ENCODE results near the gene PBX4.

PBX4 gene

DNA sequence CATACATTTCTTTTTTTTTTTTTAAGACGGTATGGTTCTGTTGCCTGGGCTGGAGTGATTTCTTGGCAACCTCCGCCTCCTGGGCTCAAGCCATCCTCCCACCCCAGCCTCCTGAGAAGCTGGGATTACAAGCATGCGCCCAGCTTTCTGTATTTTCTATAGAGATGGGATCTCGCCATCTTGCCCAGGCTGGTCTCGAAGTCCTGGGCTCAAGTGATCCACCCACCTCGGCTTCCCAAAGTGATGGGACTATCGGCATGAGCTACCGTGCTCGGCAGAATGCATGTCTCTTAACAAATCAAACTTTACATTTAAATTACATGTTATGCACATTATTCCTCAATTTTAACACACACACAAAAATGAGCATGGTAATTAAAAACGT is 101.3 kb downstream of the PBX4 start:
- no peak for DNase-seq

- DNase-seq = peak; percentile 94
These were observed 102.6 kb downstream of the PBX4 start, which contains the start of gene NDUFA13 for GRCh38 chr19:19515642-19516519. TSS of gene NDUFA13 (plus strand) at chr19:19516225. CDS start at chr19:19516239, 14 bp downstream.

- DNase-seq = no peak
These were observed 103.4 kb downstream of the PBX4 start, which contains the start of gene TSSK6 for GRCh38 chr19:19514881-19515641. TSS of gene TSSK6 (minus strand) at chr19:19515548. CDS start at chr19:19515427, 121 bp downstream.

- peak; percentile 51 for DNase-seq
These were observed 104.3 kb downstream of the PBX4 start for GRCh38 chr19:19514215-19514657.

DNA sequence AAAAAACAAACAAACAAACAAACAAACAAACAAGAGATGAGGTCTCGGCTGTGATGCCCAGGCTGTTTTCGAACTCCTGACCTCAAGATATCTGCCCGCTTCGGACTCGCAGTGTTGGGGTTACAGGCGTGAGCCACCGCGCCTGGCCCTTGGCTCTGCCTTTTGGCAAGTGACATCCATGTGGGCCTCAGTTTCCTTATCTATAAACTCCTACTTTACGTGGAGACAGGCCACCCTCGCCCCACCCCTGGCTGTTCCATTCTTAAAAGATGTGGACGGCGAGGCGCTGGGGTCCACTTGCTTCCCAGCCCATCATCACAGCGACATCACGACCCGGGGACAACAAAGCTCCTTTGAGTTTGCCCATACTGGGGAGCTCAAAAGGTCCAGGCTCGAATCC is 104.8 kb downstream of the PBX4 start:
- no peak for DNase-seq

Measured in hematopoietic multipotent progenitor cell treated with erythropoietin and hydrocortisone succinate and interleukin-3 and kit ligand, for 6 days (in vitro differentiated cells).